D341Med (cell line): Measurements from ENCODE around the gene TMEM132C.

Experiments
- DNase-seq: peaks from one replicate; pipeline ENCODE4 v3.0.0; 2012; ENCODE audit warnings: low spot score

TMEM132C gene

GRCh38 chr12:128607641-128608040 lies 340.7 kb downstream of the TMEM132C start:
- no peak for DNase-seq

GRCh38 chr12:128609861-128610260 lies 342.9 kb downstream of the TMEM132C start:
- DNase-seq: no peak

GRCh38 chr12:128611736-128612135 lies 344.8 kb downstream of the TMEM132C start:
- DNase-seq: no peak

GRCh38 chr12:128612150-128612850 lies 345.3 kb downstream of the TMEM132C start:
- DNase-seq: no peak

- DNase-seq: no peak
Measured at GRCh38 chr12:128613837-128614590, 347.0 kb downstream of the TMEM132C start.

- no peak for DNase-seq
Measured at GRCh38 chr12:128617304-128617833, 350.4 kb downstream of the TMEM132C start.

GRCh38 chr12:128619263-128619662 lies 352.3 kb downstream of the TMEM132C start:
- DNase-seq: no peak

GRCh38 chr12:128621304-128621703 lies 354.3 kb downstream of the TMEM132C start:
- DNase-seq: no peak

- DNase-seq: no peak
Measured at GRCh38 chr12:128623748-128624147, 356.8 kb downstream of the TMEM132C start.

GRCh38 chr12:128626808-128627320 lies 359.9 kb downstream of the TMEM132C start:
- peak; percentile 65 for DNase-seq

- DNase-seq: no peak
Measured at GRCh38 chr12:128627659-128628058, 360.7 kb downstream of the TMEM132C start.

- DNase-seq: no peak
Measured at GRCh38 chr12:128629979-128630378, 363.0 kb downstream of the TMEM132C start.

- no peak for DNase-seq
Measured at GRCh38 chr12:128637642-128638606, 371.0 kb downstream of the TMEM132C start.

- no peak for DNase-seq
Measured at GRCh38 chr12:128639089-128639488, 372.1 kb downstream of the TMEM132C start.

GRCh38 chr12:128643155-128643554 lies 376.2 kb downstream of the TMEM132C start:
- DNase-seq: peak; percentile 82

- peak; percentile 63 for DNase-seq
Measured at GRCh38 chr12:128644664-128645296, 377.8 kb downstream of the TMEM132C start.

- DNase-seq: no peak
Measured at GRCh38 chr12:128649902-128650301, 382.9 kb downstream of the TMEM132C start.

- no peak for DNase-seq
Measured at GRCh38 chr12:128652136-128652751, 385.3 kb downstream of the TMEM132C start.

- DNase-seq: no peak
Measured at GRCh38 chr12:128654468-128654867, 387.5 kb downstream of the TMEM132C start.

GRCh38 chr12:128657378-128657777 lies 390.4 kb downstream of the TMEM132C start:
- no peak for DNase-seq
